ENCODE measurements around the gene ADAMTSL3.

ADAMTSL3 gene

DNA sequence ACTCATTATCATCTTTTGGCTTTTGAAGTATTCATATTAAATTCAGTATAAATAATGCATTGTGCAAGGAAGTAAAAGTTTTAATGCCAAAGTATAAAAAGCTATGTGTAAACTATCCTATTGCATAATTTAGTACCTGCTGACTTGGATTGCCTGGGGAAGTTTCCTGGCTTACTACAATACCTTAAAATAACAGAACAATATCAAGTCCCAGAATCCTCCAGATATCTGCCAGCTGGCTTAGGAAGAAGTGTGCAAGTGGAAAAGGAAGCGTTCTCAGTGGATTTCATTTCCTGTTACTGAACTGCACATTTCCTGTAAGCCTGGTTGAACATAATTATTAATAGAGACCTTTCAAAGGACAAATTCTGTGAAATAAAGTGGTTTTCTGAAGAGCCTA is 236.7 kb downstream of the ADAMTSL3 start:
- TF ChIP-seq, protein P1, sequence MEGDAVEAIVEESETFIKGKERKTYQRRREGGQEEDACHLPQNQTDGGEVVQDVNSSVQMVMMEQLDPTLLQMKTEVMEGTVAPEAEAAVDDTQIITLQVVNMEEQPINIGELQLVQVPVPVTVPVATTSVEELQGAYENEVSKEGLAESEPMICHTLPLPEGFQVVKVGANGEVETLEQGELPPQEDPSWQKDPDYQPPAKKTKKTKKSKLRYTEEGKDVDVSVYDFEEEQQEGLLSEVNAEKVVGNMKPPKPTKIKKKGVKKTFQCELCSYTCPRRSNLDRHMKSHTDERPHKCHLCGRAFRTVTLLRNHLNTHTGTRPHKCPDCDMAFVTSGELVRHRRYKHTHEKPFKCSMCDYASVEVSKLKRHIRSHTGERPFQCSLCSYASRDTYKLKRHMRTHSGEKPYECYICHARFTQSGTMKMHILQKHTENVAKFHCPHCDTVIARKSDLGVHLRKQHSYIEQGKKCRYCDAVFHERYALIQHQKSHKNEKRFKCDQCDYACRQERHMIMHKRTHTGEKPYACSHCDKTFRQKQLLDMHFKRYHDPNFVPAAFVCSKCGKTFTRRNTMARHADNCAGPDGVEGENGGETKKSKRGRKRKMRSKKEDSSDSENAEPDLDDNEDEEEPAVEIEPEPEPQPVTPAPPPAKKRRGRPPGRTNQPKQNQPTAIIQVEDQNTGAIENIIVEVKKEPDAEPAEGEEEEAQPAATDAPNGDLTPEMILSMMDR (IDR thresholded peaks at IDR 0.05; ENCODE audit: insufficient read depth, low read length, poor library complexity, severe bottlenecking) = no peak
- TF ChIP-seq EZH2phosphoT487 (conservative IDR thresholded peaks at IDR 0.05; ENCODE audit: low read length) = no peak
- Histone ChIP-seq H3K4me3 (ENCODE audit: insufficient read depth, low read length, poor library complexity, severe bottlenecking) (no peak overlapping the region), H2AFZ (ENCODE audit: low read depth, low read length, severe bottlenecking) (no peak overlapping the region), H3K9me2 (replicated peaks; ENCODE audit: insufficient read depth, low read length) (no peaks in the 10 kb centered on the region), H3K9ac (ENCODE audit: low read length) (no peak overlapping the region), H4K20me1 (ENCODE audit: low read depth, low read length) (no peaks in the 10 kb centered on the region), H3K4me2 (ENCODE audit: low read depth, low read length, poor library complexity, severe bottlenecking) (no peak overlapping the region), H3K27me3 (ENCODE audit: low read length) (no peaks in the 10 kb centered on the region), H3K27ac (ENCODE audit: low read depth, low read length) (no peak overlapping the region), H3F3A (ENCODE audit: insufficient read depth) (no peaks in the 10 kb centered on the region), H3K79me2 (ENCODE audit: insufficient read depth, low read length) (no peaks in the 10 kb centered on the region), H3K36me3 (ENCODE audit: low read length) (no peaks in the 10 kb centered on the region), H3K9me3 (ENCODE audit: insufficient read depth, low read length) (no peaks in the 10 kb centered on the region)

DNA sequence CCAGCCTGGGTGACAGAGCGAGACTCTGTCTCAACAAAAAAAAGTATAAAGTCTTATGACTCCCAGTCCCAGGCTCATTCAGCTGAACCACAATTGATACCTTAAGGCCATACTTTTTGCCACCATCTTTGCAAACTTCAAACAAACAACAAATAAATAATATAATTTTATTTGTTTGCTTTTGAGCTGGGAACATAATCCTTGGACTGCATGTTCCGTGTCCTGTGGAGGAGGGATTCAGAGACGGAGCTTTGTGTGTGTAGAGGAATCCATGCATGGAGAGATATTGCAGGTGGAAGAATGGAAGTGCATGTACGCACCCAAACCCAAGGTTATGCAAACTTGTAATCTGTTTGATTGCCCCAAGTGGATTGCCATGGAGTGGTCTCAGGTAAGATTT is 238.6 kb downstream of the ADAMTSL3 start:
- no peak overlapping the region for H3K4me3 ChIP-seq (ENCODE audit: insufficient read depth, low read length, poor library complexity, severe bottlenecking)
- no peak for TF ChIP-seq EZH2phosphoT487 (conservative IDR thresholded peaks at IDR 0.05; ENCODE audit: low read length)
- no peak overlapping the region for H3K9ac ChIP-seq (ENCODE audit: low read length)
- H3K36me3 ChIP-seq (ENCODE audit: low read length) = no peaks in the 10 kb centered on the region
- no peaks in the 10 kb centered on the region for H3K27me3 ChIP-seq (ENCODE audit: low read length)
- H3K9me3 ChIP-seq (ENCODE audit: insufficient read depth, low read length) = no peaks in the 10 kb centered on the region
- no peak overlapping the region for H3K4me2 ChIP-seq (ENCODE audit: low read depth, low read length, poor library complexity, severe bottlenecking)
- no peaks in the 10 kb centered on the region for H4K20me1 ChIP-seq (ENCODE audit: low read depth, low read length)
- no peaks in the 10 kb centered on the region for H3K9me2 ChIP-seq (replicated peaks; ENCODE audit: insufficient read depth, low read length)
- H3K27ac ChIP-seq (ENCODE audit: low read depth, low read length) = no peak overlapping the region
- H3K79me2 ChIP-seq (ENCODE audit: insufficient read depth, low read length) = no peaks in the 10 kb centered on the region
- no peak overlapping the region for H2AFZ ChIP-seq (ENCODE audit: low read depth, low read length, severe bottlenecking)
- no peaks in the 10 kb centered on the region for H3F3A ChIP-seq (ENCODE audit: insufficient read depth)

DNA sequence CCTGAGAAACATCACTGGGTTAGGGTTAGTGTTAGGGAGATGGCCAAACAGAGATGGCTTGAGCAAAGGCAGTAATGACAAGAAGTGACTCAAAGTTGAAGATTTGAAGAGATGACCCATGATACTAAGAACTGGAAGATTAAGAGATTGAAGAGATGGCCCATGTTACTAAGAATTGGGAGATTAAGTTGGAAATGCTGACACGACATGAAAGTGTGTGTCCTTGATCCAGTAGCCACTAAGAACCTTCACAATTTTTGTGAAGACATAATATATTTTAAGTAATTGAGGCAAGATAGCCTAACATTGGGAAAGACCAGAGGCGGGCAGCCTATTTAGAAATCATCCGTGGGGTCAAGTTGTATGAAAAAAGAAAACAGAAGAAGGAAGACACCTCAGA is 239.4 kb downstream of the ADAMTSL3 start:
- no peak overlapping the region for H2AFZ ChIP-seq (ENCODE audit: low read depth, low read length, severe bottlenecking)
- no peaks in the 10 kb centered on the region for H4K20me1 ChIP-seq (ENCODE audit: low read depth, low read length)
- TF ChIP-seq, protein P1 (IDR thresholded peaks at IDR 0.05; ENCODE audit: insufficient read depth, low read length, poor library complexity, severe bottlenecking) = no peak
- TF ChIP-seq EZH2phosphoT487 (conservative IDR thresholded peaks at IDR 0.05; ENCODE audit: low read length) = no peak
- no peaks in the 10 kb centered on the region for H3K9me3 ChIP-seq (ENCODE audit: insufficient read depth, low read length)
- H3K79me2 ChIP-seq (ENCODE audit: insufficient read depth, low read length) = no peaks in the 10 kb centered on the region
- H3K9me2 ChIP-seq (replicated peaks; ENCODE audit: insufficient read depth, low read length) = no peaks in the 10 kb centered on the region
- no peaks in the 10 kb centered on the region for H3F3A ChIP-seq (ENCODE audit: insufficient read depth)
- no peak overlapping the region for H3K9ac ChIP-seq (ENCODE audit: low read length)
- H3K4me3 ChIP-seq (ENCODE audit: insufficient read depth, low read length, poor library complexity, severe bottlenecking) = no peak overlapping the region
- H3K27ac ChIP-seq (ENCODE audit: low read depth, low read length) = no peak overlapping the region
- no peaks in the 10 kb centered on the region for H3K27me3 ChIP-seq (ENCODE audit: low read length)
- H3K36me3 ChIP-seq (ENCODE audit: low read length) = no peaks in the 10 kb centered on the region
- H3K4me2 ChIP-seq (ENCODE audit: low read depth, low read length, poor library complexity, severe bottlenecking) = no peak overlapping the region

DNA sequence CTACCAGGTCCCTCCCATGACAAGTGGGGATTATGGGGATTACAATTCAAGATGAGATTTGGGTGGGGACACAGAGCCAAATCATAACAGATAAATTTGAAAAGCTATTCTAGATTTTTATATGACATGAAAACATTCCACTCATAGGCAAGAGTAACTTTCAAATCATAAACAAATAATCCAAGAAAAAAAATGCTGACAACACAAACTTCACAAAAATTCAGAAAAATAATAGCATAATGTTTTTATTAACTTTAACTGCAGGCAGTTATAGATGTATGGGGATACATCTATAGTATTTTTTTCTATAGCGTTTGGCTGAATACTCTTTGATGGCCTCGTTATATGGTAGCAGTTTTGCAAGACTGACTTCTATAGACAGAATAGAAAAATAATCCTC is 243.1 kb downstream of the ADAMTSL3 start:
- no peak overlapping the region for H3K4me3 ChIP-seq (ENCODE audit: insufficient read depth, low read length, poor library complexity, severe bottlenecking)
- no peak overlapping the region for H2AFZ ChIP-seq (ENCODE audit: low read depth, low read length, severe bottlenecking)
- no peaks in the 10 kb centered on the region for H3K9me3 ChIP-seq (ENCODE audit: insufficient read depth, low read length)
- TF ChIP-seq, protein P1 (IDR thresholded peaks at IDR 0.05; ENCODE audit: insufficient read depth, low read length, poor library complexity, severe bottlenecking) = no peak
- no peak for TF ChIP-seq EZH2phosphoT487 (conservative IDR thresholded peaks at IDR 0.05; ENCODE audit: low read length)
- no peaks in the 10 kb centered on the region for H3F3A ChIP-seq (ENCODE audit: insufficient read depth)
- no peaks in the 10 kb centered on the region for H3K36me3 ChIP-seq (ENCODE audit: low read length)
- no peak overlapping the region for H3K4me2 ChIP-seq (ENCODE audit: low read depth, low read length, poor library complexity, severe bottlenecking)
- no peaks in the 10 kb centered on the region for H3K79me2 ChIP-seq (ENCODE audit: insufficient read depth, low read length)
- H4K20me1 ChIP-seq (ENCODE audit: low read depth, low read length) = no peaks in the 10 kb centered on the region
- H3K27ac ChIP-seq (ENCODE audit: low read depth, low read length) = no peak overlapping the region
- H3K27me3 ChIP-seq (ENCODE audit: low read length) = no peaks in the 10 kb centered on the region
- no peak overlapping the region for H3K9ac ChIP-seq (ENCODE audit: low read length)
- H3K9me2 ChIP-seq (replicated peaks; ENCODE audit: insufficient read depth, low read length) = no peaks in the 10 kb centered on the region

Measured in SU-DHL-6 (cell line).